NOMO-1 treated with dmso at 0.1 percent for 144 hours (cell line): ENCODE results near the gene CD38.
A peak's percentile ranks its signal among the peaks of the same experiment; 100 is the strongest.
"Not testable (repeated sequence)": the region's sequence is repeated elsewhere in the genome, so short reads cannot be mapped to it uniquely, and the experiment has no call there.

Experiments
- DNase-seq: peaks from one replicate; lab custom pipeline; 2025; ENCODE audit not compliant: unreplicated experiment; lab: John Stamatoyannopoulos, UW

Gene CD38

GRCh38 chr4:15778289-15779241 is at the start of gene CD38:
Gene CD38, plus strand, starts transcription at chr4:15778328. Its CDS starts 87 bp downstream, at chr4:15778415.
- peak; percentile 63 for DNase-seq

- no peak for DNase-seq
Observed at GRCh38 chr4:15729910-15730533, 48.1 kb upstream of the CD38 start.

GRCh38 chr4:15733061-15733460 is 45.1 kb upstream of the CD38 start:
- DNase-seq = not testable (repeated sequence)

GRCh38 chr4:15735536-15735935 is 42.6 kb upstream of the CD38 start:
- no peak for DNase-seq

- DNase-seq = no peak
Observed at GRCh38 chr4:15736514-15737050, 41.5 kb upstream of the CD38 start.

GRCh38 chr4:15737255-15737654 is 40.9 kb upstream of the CD38 start:
- no peak for DNase-seq

GRCh38 chr4:15738877-15739276 is 39.3 kb upstream of the CD38 start:
- DNase-seq = no peak

- peak; percentile 17 for DNase-seq
Observed at GRCh38 chr4:15740764-15741404, 37.2 kb upstream of the CD38 start.

GRCh38 chr4:15742083-15742582 is 36.0 kb upstream of the CD38 start:
- no peak for DNase-seq

- DNase-seq = no peak
Observed at GRCh38 chr4:15742637-15743036, 35.5 kb upstream of the CD38 start.

- no peak for DNase-seq
Observed at GRCh38 chr4:15744016-15744545, 34.0 kb upstream of the CD38 start.

GRCh38 chr4:15746110-15746509 is 32.0 kb upstream of the CD38 start:
- no peak for DNase-seq

- DNase-seq = no peak
Observed at GRCh38 chr4:15749001-15749400, 29.1 kb upstream of the CD38 start.

GRCh38 chr4:15751153-15751552 is 27.0 kb upstream of the CD38 start:
- DNase-seq = no peak

GRCh38 chr4:15753081-15753480 is 25.0 kb upstream of the CD38 start:
- no peak for DNase-seq

- no peak for DNase-seq
Observed at GRCh38 chr4:15753786-15754185, 24.3 kb upstream of the CD38 start.

GRCh38 chr4:15754323-15754722 is 23.8 kb upstream of the CD38 start:
- no peak for DNase-seq

- DNase-seq = no peak
Observed at GRCh38 chr4:15755321-15756155, 22.6 kb upstream of the CD38 start.

GRCh38 chr4:15756361-15756861 is 21.7 kb upstream of the CD38 start:
- peak; percentile 91 for DNase-seq

GRCh38 chr4:15757054-15757453 is 21.1 kb upstream of the CD38 start:
- no peak for DNase-seq
